Body of pancreas (tissue), 4 donors: ENCODE measurements around the gene EEFSEC.

Experiments
- CTCF ChIP-seq, 7 experiments: fragments of 450-650 bp in 4 of 7; fragments of 200-600 bp in 3 of 7; sonication (generic) in 3 of 7; IDR thresholded peaks; one replicate each; pipeline ENCODE4 v1.5.1; 2016 to 2019; ENCODE audit warnings: antibody characterized with exemption in 7 of 7
- POLR2A ChIP-seq, 3 donors: fragments of 450-650 bp; IDR thresholded peaks; one replicate each; pipeline ENCODE4 v1.6.1; 2016; ENCODE audit warnings: antibody characterized with exemption in 3 of 3, mild to moderate bottlenecking in 2 of 3

- TF ChIP-seq CTCF (IDR thresholded peaks at IDR 0.05) = no peak
- TF ChIP-seq POLR2A (IDR thresholded peaks at IDR 0.05) = no peak
Measured at GRCh38 chr3:128442070-128442469, 288.8 kb downstream of the EEFSEC start.
